NCI-H128 (cell line): Measurements from ENCODE around the gene ITGA3.
"Not testable (repeated sequence)": the region's sequence is repeated elsewhere in the genome, so short reads cannot be mapped to it uniquely, and the experiment has no call there.

Source experiments
- DNase-seq: peaks from one replicate; lab custom pipeline; 2025; ENCODE audit not compliant: unreplicated experiment; lab: John Stamatoyannopoulos, UW

The ITGA3 gene

GRCh38 chr17:50034498-50035364 lies 21.2 kb upstream of the ITGA3 start:
- DNase-seq, result no peak

GRCh38 chr17:50035421-50035879 lies 20.5 kb upstream of the ITGA3 start:
- DNase-seq, result no peak

GRCh38 chr17:50035945-50036344 lies 20.0 kb upstream of the ITGA3 start:
- no peak for DNase-seq

- no peak for DNase-seq
These were observed 19.3 kb upstream of the ITGA3 start for GRCh38 chr17:50036455-50037261.

- DNase-seq, result no peak
These were observed 18.4 kb upstream of the ITGA3 start for GRCh38 chr17:50037321-50038107.

GRCh38 chr17:50039058-50039457 lies 16.9 kb upstream of the ITGA3 start:
- no peak for DNase-seq

- not testable (repeated sequence) for DNase-seq
These were observed 15.4 kb upstream of the ITGA3 start for GRCh38 chr17:50040496-50040895.

- no peak for DNase-seq
These were observed 13.7 kb upstream of the ITGA3 start for GRCh38 chr17:50042211-50042610.

GRCh38 chr17:50043290-50044148 lies 12.4 kb upstream of the ITGA3 start:
- no peak for DNase-seq

- no peak for DNase-seq
These were observed 11.4 kb upstream of the ITGA3 start for GRCh38 chr17:50044483-50044882.

GRCh38 chr17:50045154-50045553 lies 10.8 kb upstream of the ITGA3 start:
- DNase-seq, result no peak

GRCh38 chr17:50046179-50046578 lies 9.7 kb upstream of the ITGA3 start:
- no peak for DNase-seq

GRCh38 chr17:50046667-50047066 lies 9.2 kb upstream of the ITGA3 start:
- no peak for DNase-seq

GRCh38 chr17:50047083-50047482 lies 8.8 kb upstream of the ITGA3 start:
- no peak for DNase-seq

GRCh38 chr17:50047488-50048126 lies 8.3 kb upstream of the ITGA3 start:
- DNase-seq, result no peak

- DNase-seq, result no peak
These were observed 7.7 kb upstream of the ITGA3 start for GRCh38 chr17:50048146-50048720.

GRCh38 chr17:50048988-50049387 lies 6.9 kb upstream of the ITGA3 start:
- DNase-seq, result no peak

GRCh38 chr17:50049636-50050035 lies 6.3 kb upstream of the ITGA3 start:
- DNase-seq, result no peak

- no peak for DNase-seq
These were observed 5.4 kb upstream of the ITGA3 start for GRCh38 chr17:50050431-50051032.
